GM19372 (cell line): ENCODE results near the gene KIF5A.
"Not testable (repeated sequence)": the region's sequence is repeated elsewhere in the genome, so short reads cannot be mapped to it uniquely, and the experiment has no call there.

Experiments used
- ATAC-seq: cut with Tn5 transposase; IDR thresholded peaks from one replicate; pipeline ENCODE4 v1.9.1; 2021; ENCODE audit warnings: mild to moderate bottlenecking, low read depth, moderate library complexity; ENCODE audit not compliant: unreplicated experiment

The KIF5A gene

GRCh38 chr12:57549909-57550640 is at the start of gene KIF5A:
Gene KIF5A (plus strand): TSS chr12:57550044. CDS start chr12:57550272, 228 bp downstream.
- no peak for ATAC-seq

DNA sequence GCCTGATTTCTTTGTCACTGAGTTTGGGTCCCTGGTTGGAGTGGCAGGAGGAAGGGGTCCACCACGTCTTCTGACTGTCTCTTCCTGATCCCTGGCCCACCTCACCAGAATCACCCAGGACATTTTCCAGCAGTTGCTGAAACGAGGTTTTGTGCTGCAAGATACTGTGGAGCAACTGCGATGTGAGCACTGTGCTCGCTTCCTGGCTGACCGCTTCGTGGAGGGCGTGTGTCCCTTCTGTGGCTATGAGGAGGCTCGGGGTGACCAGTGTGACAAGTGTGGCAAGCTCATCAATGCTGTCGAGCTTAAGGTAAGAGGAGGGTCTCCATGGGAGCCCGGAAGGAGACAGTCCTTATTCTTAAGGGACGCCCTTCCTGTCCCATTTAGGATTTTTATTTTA is 49.6 kb upstream of the KIF5A start:
- no peak for ATAC-seq

DNA sequence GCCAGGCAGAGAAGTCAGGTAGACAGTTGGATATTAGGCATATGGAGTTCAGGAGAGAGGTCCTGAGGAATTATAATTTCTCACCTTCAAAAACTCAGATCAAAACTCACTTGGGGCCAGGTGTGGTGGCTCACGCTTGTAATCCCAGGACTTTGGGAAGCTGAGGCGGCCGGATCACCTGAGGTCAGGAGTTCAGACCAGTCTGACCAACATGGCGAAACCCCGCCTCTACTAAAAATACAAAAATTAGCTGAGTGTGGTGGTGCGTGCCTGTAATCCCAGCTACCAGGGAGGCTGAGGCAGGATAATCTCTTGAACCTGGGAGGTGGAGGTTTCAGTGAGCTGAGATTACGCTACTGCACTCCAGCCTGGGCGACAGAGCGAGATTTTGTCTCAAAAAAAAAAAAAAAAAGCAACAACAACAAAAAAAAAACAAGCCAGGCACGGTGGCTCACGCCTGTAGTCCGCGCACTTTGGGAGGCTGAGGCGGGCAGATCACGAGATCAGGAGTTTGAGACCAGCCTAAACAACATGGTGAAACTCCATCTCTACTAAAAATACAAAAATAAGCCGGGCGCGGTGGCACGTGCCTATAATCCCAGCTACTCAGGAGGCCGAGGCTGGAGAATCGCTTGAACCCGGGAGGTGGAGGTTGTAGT is 47.4 kb upstream of the KIF5A start:
- ATAC-seq: not testable (repeated sequence)

DNA sequence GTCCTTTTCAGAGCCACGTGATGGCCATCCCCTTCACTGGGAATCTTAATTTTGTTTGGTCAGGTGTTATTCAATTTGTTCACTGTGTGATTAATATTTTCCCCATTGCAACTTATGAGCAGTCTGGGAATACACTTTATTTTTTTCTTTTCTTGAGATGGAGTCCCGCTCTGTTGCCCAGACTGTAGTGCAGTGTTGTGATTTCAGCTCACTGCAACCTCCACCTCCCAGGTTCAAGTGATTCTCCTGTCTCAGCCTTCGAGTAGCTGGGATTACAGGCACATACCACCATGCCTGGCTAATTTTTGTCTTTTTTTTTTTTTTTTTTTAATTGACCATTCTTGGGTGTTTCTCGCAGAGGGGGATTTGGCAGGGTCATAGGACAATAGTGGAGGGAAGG is 43.3 kb upstream of the KIF5A start:
- ATAC-seq: not testable (repeated sequence)

DNA sequence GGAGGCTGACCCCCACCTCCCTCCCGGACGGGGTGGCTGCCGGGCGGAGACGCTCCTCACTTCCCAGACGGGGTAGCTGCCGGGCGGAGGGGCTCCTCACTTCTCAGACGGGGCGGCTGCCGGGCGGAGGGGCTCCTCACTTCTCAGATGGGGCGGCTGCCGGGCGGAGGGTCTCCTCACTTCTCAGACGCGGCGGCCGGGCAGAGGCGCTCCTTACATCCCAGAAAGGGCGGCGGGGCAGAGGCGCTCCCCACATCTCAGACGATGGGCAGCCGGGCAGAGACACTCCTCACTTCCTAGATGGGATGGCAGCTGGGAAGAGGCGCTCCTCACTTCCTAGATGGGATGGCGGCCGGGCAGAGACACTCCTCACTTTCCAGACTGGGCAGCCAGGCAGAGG is 42.0 kb upstream of the KIF5A start:
- not testable (repeated sequence) for ATAC-seq

DNA sequence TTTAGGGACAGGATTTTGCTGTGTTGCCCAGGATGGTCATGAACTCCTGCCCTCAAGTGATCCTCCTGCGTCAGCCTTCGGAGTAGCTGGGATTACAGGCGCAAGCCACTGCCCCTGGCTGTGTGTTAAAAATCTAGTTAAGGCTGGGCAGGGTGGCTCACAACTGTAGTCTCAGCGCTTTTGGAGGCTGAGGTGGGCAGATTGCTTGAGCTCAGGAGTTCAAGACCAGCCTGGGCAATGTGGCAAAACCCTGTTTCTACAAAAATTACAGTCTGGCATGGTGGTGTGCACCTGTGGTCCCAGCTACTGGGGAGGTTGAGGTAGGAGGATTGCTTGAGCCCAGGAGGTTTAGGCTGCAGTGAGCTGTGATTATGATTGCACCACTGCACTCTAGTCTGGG is 38.7 kb upstream of the KIF5A start:
- no peak for ATAC-seq

DNA sequence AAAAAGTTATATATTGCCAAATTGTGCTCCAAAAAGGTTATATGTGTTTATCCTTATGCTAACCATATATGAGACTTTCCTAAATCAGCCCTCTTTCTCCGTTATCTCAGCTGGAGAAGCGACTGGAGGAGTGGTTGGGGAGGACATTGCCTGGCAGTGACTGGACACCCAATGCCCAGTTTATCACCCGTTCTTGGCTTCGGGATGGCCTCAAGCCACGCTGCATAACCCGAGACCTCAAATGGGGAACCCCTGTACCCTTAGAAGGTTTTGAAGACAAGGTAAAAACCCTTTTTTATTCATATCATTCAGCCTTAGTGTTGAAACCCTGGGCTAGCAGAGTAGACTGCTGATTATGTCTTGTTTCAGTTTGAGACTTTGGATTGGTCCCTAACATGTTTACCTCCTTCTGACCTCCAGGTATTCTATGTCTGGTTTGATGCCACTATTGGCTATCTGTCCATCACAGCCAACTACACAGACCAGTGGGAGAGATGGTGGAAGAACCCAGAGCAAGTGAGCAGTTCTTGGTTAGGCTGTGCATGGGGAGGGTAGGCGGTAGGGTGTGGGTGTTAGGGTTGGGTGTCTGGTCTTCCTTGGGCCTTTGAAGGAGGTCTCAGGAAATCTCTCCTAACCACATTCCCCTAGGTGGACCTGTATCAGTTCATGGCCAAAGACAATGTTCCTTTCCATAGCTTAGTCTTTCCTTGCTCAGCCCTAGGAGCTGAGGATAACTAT is 38.1 kb upstream of the KIF5A start:
- ATAC-seq: no peak

DNA sequence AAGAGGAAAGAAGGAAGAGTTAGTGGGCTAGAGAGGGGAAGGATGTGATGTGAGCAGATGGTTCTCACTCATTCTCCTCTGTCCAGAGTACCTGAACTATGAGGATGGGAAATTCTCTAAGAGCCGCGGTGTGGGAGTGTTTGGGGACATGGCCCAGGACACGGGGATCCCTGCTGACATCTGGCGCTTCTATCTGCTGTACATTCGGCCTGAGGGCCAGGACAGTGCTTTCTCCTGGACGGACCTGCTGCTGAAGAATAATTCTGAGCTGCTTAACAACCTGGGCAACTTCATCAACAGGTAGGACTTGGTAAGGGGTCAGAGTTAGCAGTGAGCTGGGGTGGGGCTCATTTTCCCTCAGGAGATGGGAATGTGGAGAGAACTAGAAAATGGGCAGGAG is 37.2 kb upstream of the KIF5A start:
- ATAC-seq: no peak

GRCh38 chr12:57513266-57513665 is 36.6 kb upstream of the KIF5A start:
- no peak for ATAC-seq

DNA sequence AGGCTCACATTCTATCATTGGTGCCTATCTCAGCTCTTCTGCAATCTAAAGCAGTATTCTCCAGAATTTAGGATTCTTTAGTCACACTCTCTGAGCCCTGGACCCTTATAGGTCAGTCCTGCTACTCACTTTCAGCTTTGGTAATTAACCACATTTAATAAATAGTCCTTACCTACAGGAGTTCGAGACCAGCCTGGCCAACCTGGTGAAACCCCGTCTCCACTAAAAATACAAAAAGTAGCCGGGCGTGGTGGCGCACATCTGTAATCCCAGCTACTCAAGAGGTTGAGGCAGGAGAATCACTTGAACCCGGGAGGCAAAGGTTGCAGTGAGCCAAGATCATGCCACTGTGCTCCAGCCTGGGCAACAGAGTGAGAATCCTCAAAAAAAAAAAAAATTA is 36.2 kb upstream of the KIF5A start:
- not testable (repeated sequence) for ATAC-seq

DNA sequence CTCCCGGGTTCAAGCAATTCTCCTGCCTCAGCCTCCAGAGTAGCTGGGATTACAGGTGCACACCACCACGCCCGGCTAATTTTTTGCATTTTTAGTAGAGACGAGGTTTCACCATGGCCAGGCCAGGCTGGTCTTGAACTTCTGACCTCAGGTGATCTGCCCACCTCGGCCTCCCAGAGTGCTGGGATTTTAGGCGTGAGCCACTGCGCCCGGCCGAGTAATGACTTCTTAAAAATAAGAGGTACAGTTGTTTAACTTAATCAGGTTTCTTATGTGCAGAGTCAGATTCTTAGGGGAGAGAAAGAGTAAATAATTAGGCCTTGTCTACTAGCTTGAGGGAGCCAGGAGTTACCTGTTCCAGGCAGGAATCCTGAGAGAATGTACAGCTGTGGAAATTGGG is 35.6 kb upstream of the KIF5A start:
- ATAC-seq: not testable (repeated sequence)

DNA sequence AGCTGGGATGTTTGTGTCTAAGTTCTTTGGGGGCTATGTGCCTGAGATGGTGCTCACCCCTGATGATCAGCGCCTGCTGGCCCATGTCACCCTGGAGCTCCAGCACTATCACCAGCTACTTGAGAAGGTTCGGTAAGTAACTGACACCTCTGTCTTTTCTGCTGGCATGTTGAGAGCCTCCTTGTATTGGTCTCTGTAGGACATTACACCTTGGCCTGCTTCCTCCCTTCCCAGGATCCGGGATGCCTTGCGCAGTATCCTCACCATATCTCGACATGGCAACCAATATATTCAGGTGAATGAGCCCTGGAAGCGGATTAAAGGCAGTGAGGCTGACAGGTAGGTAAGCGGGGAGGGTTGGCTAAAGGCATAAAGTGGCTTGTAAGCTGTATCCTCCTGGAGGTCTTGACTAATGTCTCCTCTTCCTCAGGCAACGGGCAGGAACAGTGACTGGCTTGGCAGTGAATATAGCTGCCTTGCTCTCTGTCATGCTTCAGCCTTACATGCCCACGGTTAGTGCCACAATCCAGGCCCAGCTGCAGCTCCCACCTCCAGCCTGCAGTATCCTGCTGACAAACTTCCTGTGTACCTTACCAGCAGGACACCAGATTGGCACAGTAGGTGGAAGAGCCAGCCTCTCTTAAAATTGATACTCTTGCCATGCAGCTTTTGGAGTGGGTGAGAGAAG is 35.0 kb upstream of the KIF5A start:
- no peak for ATAC-seq

- no peak for ATAC-seq
These were observed 34.4 kb upstream of the KIF5A start for GRCh38 chr12:57515408-57515933.

DNA sequence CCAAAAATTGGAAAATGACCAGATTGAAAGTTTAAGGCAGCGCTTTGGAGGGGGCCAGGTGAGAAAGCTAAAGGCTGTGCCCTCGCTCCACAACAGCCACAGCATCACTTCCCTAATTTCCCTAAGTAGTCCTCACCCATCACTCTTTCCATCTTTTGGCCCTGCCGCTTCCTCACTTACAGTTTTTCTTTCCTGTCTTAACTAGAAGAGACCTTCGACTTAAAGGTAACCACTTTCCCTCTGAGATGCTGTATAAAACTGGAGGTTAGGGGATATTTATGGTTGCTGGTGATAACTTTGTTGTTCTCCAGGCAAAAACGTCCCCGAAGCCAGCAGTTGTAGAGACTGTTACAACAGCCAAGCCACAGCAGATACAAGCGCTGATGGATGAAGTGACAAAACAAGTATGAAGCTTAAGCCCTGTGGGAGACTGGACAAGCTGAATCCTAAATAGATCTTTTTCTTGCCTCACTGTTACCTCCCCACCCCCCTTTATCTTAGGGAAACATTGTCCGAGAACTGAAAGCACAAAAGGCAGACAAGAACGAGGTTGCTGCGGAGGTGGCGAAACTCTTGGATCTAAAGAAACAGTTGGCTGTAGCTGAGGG is 33.8 kb upstream of the KIF5A start:
- ATAC-seq: no peak

- ATAC-seq: no peak
These were observed 33.2 kb upstream of the KIF5A start for GRCh38 chr12:57516617-57517153.

DNA sequence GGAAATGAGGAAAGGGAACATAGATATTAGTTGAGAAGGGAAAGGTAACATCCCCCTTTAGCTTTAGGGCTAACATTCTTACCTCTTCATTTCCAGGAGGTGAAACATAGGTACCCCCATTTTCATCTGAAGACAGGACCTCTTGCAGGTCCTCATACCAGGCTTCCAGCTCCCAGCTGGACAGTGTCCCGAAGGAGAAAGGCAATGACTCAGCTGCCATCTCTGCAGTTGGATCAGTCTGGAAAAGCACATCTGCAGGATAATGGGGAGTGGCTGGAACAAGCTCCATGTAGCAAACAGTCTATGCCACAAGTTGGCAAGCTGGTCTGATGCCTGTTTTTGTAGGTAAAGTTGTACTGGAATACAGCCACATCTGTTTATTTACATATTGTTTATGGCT is 32.7 kb upstream of the KIF5A start:
- no peak for ATAC-seq

DNA sequence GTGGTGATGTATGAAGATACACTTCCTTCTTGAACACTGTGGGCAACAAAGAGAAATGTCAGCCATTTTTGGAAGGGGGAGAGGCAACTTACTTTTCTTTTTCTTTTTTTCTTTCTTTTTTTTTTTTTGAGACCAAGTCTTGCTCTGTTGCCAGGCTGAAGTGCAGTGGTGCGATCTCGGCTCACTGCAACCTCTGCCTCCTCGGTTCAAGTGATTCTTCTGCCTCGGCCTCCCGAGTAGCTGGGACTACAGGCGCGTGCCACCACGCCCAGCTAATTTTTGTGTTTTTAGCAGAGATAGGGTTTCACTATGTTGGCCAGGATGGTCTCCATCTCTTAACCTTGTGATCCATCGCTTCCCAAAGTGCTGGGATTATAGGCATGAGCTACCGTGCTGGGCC is 32.1 kb upstream of the KIF5A start:
- not testable (repeated sequence) for ATAC-seq

DNA sequence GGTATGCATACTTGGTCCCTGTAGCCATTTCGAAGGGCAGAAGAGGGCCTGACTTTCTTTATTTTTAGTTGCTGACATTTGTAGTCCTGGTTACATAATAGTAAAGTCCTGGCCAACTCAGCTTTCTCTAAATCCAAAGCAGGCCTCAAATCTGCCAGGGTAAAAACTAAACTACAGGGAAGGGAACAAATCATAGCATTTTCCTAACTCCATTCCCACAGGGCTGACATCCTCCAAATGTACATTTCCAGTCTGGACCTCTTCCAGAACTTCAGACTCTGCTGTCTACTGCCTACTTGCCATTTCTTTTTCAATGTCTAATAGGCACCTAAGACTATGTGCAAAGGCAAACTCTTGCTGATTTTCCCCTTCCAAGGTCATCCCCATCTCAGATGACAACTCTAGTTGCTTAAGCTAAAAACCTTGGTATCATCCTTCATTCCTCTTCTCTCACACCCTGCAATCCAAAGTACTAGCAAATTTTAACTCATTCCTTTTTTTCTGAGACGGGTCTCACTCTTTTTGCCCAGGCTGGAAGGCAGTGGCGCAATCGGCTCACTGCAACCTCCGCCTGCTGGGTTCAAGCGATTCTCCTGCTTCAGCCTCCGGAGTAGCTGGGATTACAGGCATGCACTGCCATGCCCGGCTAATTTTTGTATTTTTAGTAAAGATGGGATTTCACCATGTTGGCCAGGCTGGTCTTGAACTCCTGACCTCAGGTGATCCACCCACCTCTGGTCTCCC is 31.5 kb upstream of the KIF5A start:
- no peak for ATAC-seq
